Peyer's patch (tissue), 4 donors: ENCODE measurements around the gene DGKQ.

Experiments
- CTCF ChIP-seq, 6 experiments: fragments of 450-650 bp in 4 of 6; fragments of 200-600 bp in 2 of 6; sonication (generic) in 1 of 6; IDR thresholded peaks; one replicate each; pipeline ENCODE4 v1.5.1; 2017 to 2019; ENCODE audit warnings: antibody characterized with exemption in 6 of 6, mild to moderate bottlenecking in 3 of 6, moderate library complexity in 1 of 6
- POLR2A ChIP-seq, 2 donors: fragments of 450-650 bp; IDR thresholded peaks; one replicate each; pipeline ENCODE4 v1.5.1; 2017; ENCODE audit warnings: antibody characterized with exemption in 2 of 2, mild to moderate bottlenecking in 2 of 2, moderate library complexity in 2 of 2

DNA sequence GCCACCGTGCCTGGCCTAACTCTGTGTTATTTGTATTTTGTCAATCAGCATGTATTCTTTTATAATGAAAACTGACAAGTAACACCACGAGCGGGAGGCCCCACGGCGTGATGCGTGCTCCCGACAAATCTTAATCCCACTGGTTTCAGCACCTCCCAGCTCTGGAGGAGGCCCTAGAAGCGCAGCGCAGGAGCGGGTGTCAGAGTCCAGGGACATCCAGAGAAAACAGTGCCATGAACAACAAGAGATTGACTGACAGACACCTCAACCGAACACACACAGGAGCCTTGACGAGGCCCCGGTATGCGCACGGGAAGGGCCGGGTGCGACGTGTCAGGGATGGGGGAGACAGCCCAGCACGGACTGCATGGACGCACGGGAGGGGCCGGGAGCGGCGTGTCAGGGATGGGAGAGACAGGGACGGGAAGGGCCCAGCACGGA is 64.2 kb downstream of the DGKQ start:
- TF ChIP-seq POLR2A (IDR thresholded peaks at IDR 0.05), result no peak
- TF ChIP-seq CTCF (IDR thresholded peaks at IDR 0.05), result no peak
